Mesenchymal stem cell (in vitro differentiated cells and primary cell): ENCODE results near the gene ARPP21.
A peak's percentile ranks its signal among the peaks of the same experiment; 100 is the strongest.

Source experiments
- DNase-seq: peaks from one replicate; pipeline ENCODE4 v3.0.0-alpha.2; 2013
- H2AFZ ChIP-seq: one replicate; pipeline ENCODE4 v1.6.1; 2013; ENCODE audit warnings: low read depth, mild to moderate bottlenecking, control low read depth, inconsistent platforms, low read length, moderate library complexity
- H2AK5ac ChIP-seq: 2 replicates; pipeline ENCODE4 v1.6.1; 2013; ENCODE audit warnings: low read length, moderate library complexity, mild to moderate bottlenecking, inconsistent platforms; ENCODE audit not compliant: severe bottlenecking
- H2BK120ac ChIP-seq: one replicate; pipeline ENCODE4 v1.6.1; 2013; ENCODE audit warnings: low read depth, mild to moderate bottlenecking, inconsistent platforms, low read length, moderate library complexity
- H2BK12ac ChIP-seq, 2 experiments: one replicate each; pipeline ENCODE4 v1.6.1; 2013; ENCODE audit warnings: inconsistent platforms in 2 of 2, low read length in 2 of 2, mild to moderate bottlenecking in 2 of 2, moderate library complexity in 2 of 2, control low read depth in 1 of 2
- H2BK15ac ChIP-seq: one replicate; pipeline ENCODE4 v1.6.1; 2013; ENCODE audit warnings: mild to moderate bottlenecking, low read depth, inconsistent platforms; ENCODE audit not compliant: poor library complexity, severe bottlenecking
- H2BK5ac ChIP-seq: 2 replicates; pipeline ENCODE4 v1.6.1; 2013; ENCODE audit warnings: low read depth, mild to moderate bottlenecking, low read length, control low read depth, inconsistent platforms; ENCODE audit not compliant: poor library complexity, severe bottlenecking
- H3K14ac ChIP-seq, 2 experiments: one replicate each; pipeline ENCODE4 v1.6.1; 2013; ENCODE audit warnings: inconsistent platforms in 2 of 2, low read length in 2 of 2, control low read depth in 1 of 2, mild to moderate bottlenecking in 1 of 2, moderate library complexity in 1 of 2
- H3K18ac ChIP-seq, 2 experiments: one replicate each; pipeline ENCODE4 v1.6.1; 2013; ENCODE audit warnings: inconsistent platforms in 2 of 2, low read length in 2 of 2, control low read depth in 1 of 2, low read depth in 1 of 2, mild to moderate bottlenecking in 1 of 2
- H3K23ac ChIP-seq, 2 experiments: one replicate each; pipeline ENCODE4 v1.6.1; 2013; ENCODE audit warnings: inconsistent platforms in 2 of 2, low read length in 2 of 2, mild to moderate bottlenecking in 2 of 2, moderate library complexity in 2 of 2, control low read depth in 1 of 2
- H3K27ac ChIP-seq: 2 replicates; pipeline ENCODE4 v1.5.1; 2013; ENCODE audit warnings: mild to moderate bottlenecking, moderate library complexity, low read length, control low read depth, inconsistent platforms; ENCODE audit not compliant: poor library complexity, severe bottlenecking
- H3K27me3 ChIP-seq, 2 experiments: 2 replicates each; pipeline versions ENCODE4 v1.6.1 to v1.7.0; 2013; ENCODE audit warnings: low read length in 2 of 2, mild to moderate bottlenecking in 2 of 2, moderate library complexity in 2 of 2, control low read depth in 1 of 2, inconsistent platforms in 1 of 2; ENCODE audit not compliant: control insufficient read depth in 1 of 2, insufficient read depth in 1 of 2
- H3K36me3 ChIP-seq, 2 experiments: 2 replicates each; pipeline versions ENCODE4 v1.6.1 to v1.7.0; 2013; ENCODE audit warnings: low read length in 2 of 2, control low read depth in 1 of 2, inconsistent platforms in 1 of 2, low read depth in 1 of 2, mild to moderate bottlenecking in 1 of 2; ENCODE audit not compliant: insufficient read depth in 2 of 2, control insufficient read depth in 1 of 2
- H3K4ac ChIP-seq, 2 experiments: one replicate each; pipeline ENCODE4 v1.6.1; 2013; ENCODE audit warnings: inconsistent platforms in 2 of 2, low read length in 2 of 2, mild to moderate bottlenecking in 2 of 2, moderate library complexity in 2 of 2, control low read depth in 1 of 2, low read depth in 1 of 2
- H3K4me1 ChIP-seq: 2 replicates; pipeline ENCODE4 v1.6.1; 2013; ENCODE audit warnings: low read depth, low read length, control low read depth; ENCODE audit not compliant: control insufficient read depth, insufficient read depth
- H3K4me2 ChIP-seq: 2 replicates; pipeline ENCODE4 v1.6.1; 2013; ENCODE audit warnings: low read length, mild to moderate bottlenecking, inconsistent platforms; ENCODE audit not compliant: poor library complexity, severe bottlenecking
- H3K4me3 ChIP-seq, 2 experiments: 2 replicates each; pipeline versions ENCODE4 v1.5.1 to v1.7.0; 2013; ENCODE audit warnings: low read length in 2 of 2, mild to moderate bottlenecking in 2 of 2, control low read depth in 1 of 2, low read depth in 1 of 2; ENCODE audit not compliant: insufficient read depth in 1 of 2
- H3K79me1 ChIP-seq: replicated peaks from 2 replicates; pipeline ENCODE4 v1.6.1; 2013; ENCODE audit warnings: mild to moderate bottlenecking, control low read depth, low read length, inconsistent platforms; ENCODE audit not compliant: poor library complexity, severe bottlenecking
- H3K9ac ChIP-seq: 2 replicates; pipeline ENCODE4 v1.7.0; 2013; ENCODE audit warnings: mild to moderate bottlenecking, low read length, moderate library complexity
- H3K9me3 ChIP-seq: 2 replicates; pipeline ENCODE4 v1.7.0; 2013; ENCODE audit warnings: mild to moderate bottlenecking, low read length; ENCODE audit not compliant: control insufficient read depth
- H4K8ac ChIP-seq: one replicate; pipeline ENCODE4 v1.6.1; 2013; ENCODE audit warnings: inconsistent platforms, mild to moderate bottlenecking, low read length, moderate library complexity
- H4K91ac ChIP-seq: one replicate; pipeline ENCODE4 v1.6.1; 2013; ENCODE audit warnings: mild to moderate bottlenecking, low read length, inconsistent platforms
- WGBS: methylation state at CpG from one replicate; pipeline ENCODE4 v1.1.7; 2013; ENCODE audit warnings: mixed read lengths; 5-methylcytosine and 5-hydroxymethylcytosine counted together

ARPP21 gene

DNA sequence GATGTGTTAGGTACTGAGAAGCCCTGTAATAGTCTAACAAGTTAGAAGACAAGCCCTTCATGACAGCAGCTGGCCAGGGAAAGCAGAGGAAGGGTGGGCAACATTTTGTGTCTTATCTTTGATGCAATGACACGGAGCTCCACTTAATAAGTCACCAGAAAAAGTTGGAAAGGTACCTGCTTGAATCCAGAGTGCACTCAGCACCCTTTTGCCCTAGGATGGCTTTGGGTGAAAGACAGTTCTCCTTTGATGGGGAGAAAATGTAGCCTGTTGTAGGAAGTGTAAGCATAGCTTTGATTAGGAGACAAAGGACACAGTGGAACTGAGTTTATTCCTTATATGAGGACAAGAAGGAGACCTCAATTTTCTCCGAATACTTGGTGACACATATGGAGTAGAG is 137.0 kb downstream of the ARPP21 start:
- H3K27me3 ChIP-seq = no peaks in the 10 kb centered on the region
- no peaks in the 10 kb centered on the region for H3K9me3 ChIP-seq
- 73% methylated on average over 2 of the region's 2 CpGs for WGBS
- no peak for DNase-seq
- no peaks in the 10 kb centered on the region for H3K79me1 ChIP-seq
- H3K18ac ChIP-seq = no peak overlapping the region
- no peak overlapping the region for H3K23ac ChIP-seq
- H3K4me2 ChIP-seq = no peak overlapping the region
- no peak overlapping the region for H3K27ac ChIP-seq
- no peak overlapping the region for H2BK15ac ChIP-seq
- H3K4me3 ChIP-seq = no peak overlapping the region
- H2BK5ac ChIP-seq = no peak overlapping the region
- peak overlapping the region; percentile 35 for H2AK5ac ChIP-seq
- H3K14ac ChIP-seq = no peak overlapping the region
- H3K4me1 ChIP-seq = no peaks in the 10 kb centered on the region
- H4K91ac ChIP-seq = no peak overlapping the region
- H4K8ac ChIP-seq = no peak overlapping the region
- no peak overlapping the region for H3K9ac ChIP-seq
- H3K36me3 ChIP-seq = no peaks in the 10 kb centered on the region
- no peak overlapping the region for H3K4ac ChIP-seq
- H2BK120ac ChIP-seq = no peak overlapping the region
- H2BK12ac ChIP-seq = no peak overlapping the region
- H2AFZ ChIP-seq = no peak overlapping the region

- Histone ChIP-seq H2AK5ac (no peak overlapping the region), H3K79me1 (no peaks in the 10 kb centered on the region), H2BK12ac (no peak overlapping the region), H3K4me2 (no peak overlapping the region), H2BK15ac (no peak overlapping the region), H3K9ac (no peak overlapping the region), H4K91ac (no peak overlapping the region), H3K18ac (no peak overlapping the region), H3K27ac (no peak overlapping the region), H2BK5ac (no peak overlapping the region), H2BK120ac (no peak overlapping the region), H3K14ac (no peak overlapping the region), H3K23ac (no peak overlapping the region), H4K8ac (no peak overlapping the region), H3K27me3 (no peaks in the 10 kb centered on the region), H3K4me1 (no peaks in the 10 kb centered on the region), H2AFZ (no peak overlapping the region), H3K36me3 (no peaks in the 10 kb centered on the region), H3K4me3 (no peak overlapping the region), H3K4ac (no peak overlapping the region), H3K9me3 (no peaks in the 10 kb centered on the region)
- no peak for DNase-seq
- WGBS = 75% methylated on average over 1 of the region's 2 CpGs
Observed at GRCh38 chr3:35777065-35777464, 137.7 kb downstream of the ARPP21 start.

DNA sequence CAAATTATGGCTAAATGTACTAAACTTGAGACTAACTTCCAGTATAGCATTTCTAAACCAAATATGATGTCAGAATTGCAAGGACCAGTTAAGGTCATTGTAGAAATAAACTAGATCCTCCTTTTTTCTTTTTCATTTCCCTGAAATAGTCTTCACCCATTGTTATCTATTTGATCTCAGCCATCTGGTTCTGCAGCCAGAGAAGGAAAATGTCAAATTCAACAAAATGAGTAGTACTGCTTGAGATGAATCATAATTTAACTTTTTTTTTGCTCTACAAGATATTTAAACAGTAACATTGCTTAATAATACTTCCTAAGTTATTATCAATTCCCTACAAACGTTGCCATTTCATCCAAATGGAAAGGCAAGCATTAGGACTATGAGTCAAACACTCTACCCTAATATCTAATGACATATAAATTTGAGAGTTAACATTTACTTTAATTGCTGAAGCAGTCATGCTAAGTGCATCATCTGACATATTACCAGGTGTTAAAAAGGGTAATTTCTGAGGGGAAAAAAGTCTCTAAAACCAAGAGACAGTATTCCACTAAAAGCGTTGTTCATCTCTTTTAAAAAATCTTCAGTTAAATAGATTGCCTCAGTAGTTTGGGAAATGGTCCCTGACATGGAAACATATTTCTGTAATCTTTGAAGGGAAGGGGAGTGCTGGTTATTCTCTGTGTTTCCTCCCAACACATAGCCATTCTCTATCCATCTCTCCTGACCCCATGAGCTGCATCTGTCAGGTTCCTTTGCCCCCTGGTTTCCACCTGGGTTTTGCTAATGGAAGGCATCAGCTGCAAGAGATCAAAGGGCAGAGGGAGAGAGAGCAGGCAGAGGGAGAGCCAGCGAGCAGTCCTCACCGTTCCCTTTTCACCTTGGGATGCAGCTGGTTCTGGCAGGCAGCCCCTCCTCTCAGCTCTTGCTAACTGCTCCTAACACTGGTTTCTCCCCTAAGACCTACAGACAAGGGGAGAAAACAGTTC is 138.5 kb downstream of the ARPP21 start:
- H4K91ac ChIP-seq = no peak overlapping the region
- WGBS = 21% methylated on average over 3 of the region's 4 CpGs

GRCh38 chr3:35779611-35780010 is 140.3 kb downstream of the ARPP21 start:
- H3K9ac ChIP-seq = no peak overlapping the region
- DNase-seq = no peak
- no peak overlapping the region for H3K4me2 ChIP-seq
- no peak overlapping the region for H3K4ac ChIP-seq
- H3K4me1 ChIP-seq = no peaks in the 10 kb centered on the region
- no peaks in the 10 kb centered on the region for H3K9me3 ChIP-seq
- H4K91ac ChIP-seq = no peak overlapping the region
- H3K23ac ChIP-seq = no peak overlapping the region
- no peak overlapping the region for H2AK5ac ChIP-seq
- H3K36me3 ChIP-seq = no peaks in the 10 kb centered on the region
- no peak overlapping the region for H3K4me3 ChIP-seq
- no peak overlapping the region for H3K18ac ChIP-seq
- H3K79me1 ChIP-seq = no peaks in the 10 kb centered on the region
- no peak overlapping the region for H2BK5ac ChIP-seq
- H2BK12ac ChIP-seq = no peak overlapping the region
- H3K27me3 ChIP-seq = no peaks in the 10 kb centered on the region
- no peak overlapping the region for H3K27ac ChIP-seq
- H4K8ac ChIP-seq = no peak overlapping the region
- H3K14ac ChIP-seq = no peak overlapping the region
- no peak overlapping the region for H2BK15ac ChIP-seq
- no peak overlapping the region for H2BK120ac ChIP-seq
- H2AFZ ChIP-seq = no peak overlapping the region

More for the DNA sequence above, 138.5 kb downstream of the ARPP21 start:
- H3K23ac ChIP-seq = no peak overlapping the region
- no peak overlapping the region for H3K4me2 ChIP-seq
- H3K4ac ChIP-seq = no peak overlapping the region
- no peaks in the 10 kb centered on the region for H3K36me3 ChIP-seq
- no peak overlapping the region for H3K14ac ChIP-seq
- H2AFZ ChIP-seq = no peak overlapping the region
- no peaks in the 10 kb centered on the region for H3K79me1 ChIP-seq
- H3K9ac ChIP-seq = no peak overlapping the region
- H2BK5ac ChIP-seq = no peak overlapping the region
- no peaks in the 10 kb centered on the region for H3K9me3 ChIP-seq
- no peaks in the 10 kb centered on the region for H3K4me1 ChIP-seq
- no peak overlapping the region for H2AK5ac ChIP-seq
- H4K8ac ChIP-seq = no peak overlapping the region
- H2BK12ac ChIP-seq = no peak overlapping the region
- H3K27ac ChIP-seq = no peak overlapping the region
- no peaks in the 10 kb centered on the region for H3K27me3 ChIP-seq
- no peak for DNase-seq
- H3K18ac ChIP-seq = no peak overlapping the region
- H2BK120ac ChIP-seq = no peak overlapping the region
- H2BK15ac ChIP-seq = no peak overlapping the region
- no peak overlapping the region for H3K4me3 ChIP-seq
